RWPE2 (cell line): Measurements from ENCODE around the gene MEF2A.

ENCODE experiments used
- ATAC-seq: fragments of 200-7000 bp; cut with Tn5 transposase; 3 replicates; pipeline ENCODE4 v1.9.1; 2021; ENCODE audit warnings: low read depth
- DNase-seq: peaks from one replicate; pipeline ENCODE4 v3.0.0-alpha.2; 2020; ENCODE audit warnings: low spot score
- H3K27ac ChIP-seq: fragments of 450-650 bp; 2 replicates; pipeline ENCODE4 v1.5.1; 2017; ENCODE audit warnings: mild to moderate bottlenecking; ENCODE audit not compliant: poor library complexity, severe bottlenecking
- H3K27me3 ChIP-seq: fragments of 250-450 bp; sonication (Bioruptor Pico); 2 replicates; pipeline ENCODE4 v1.5.1; 2021; ENCODE audit warnings: mild to moderate bottlenecking, moderate library complexity; ENCODE audit not compliant: insufficient read depth, poor library complexity, severe bottlenecking
- H3K36me3 ChIP-seq: fragments of 250-450 bp; sonication (Bioruptor Pico); 2 replicates; pipeline ENCODE4 v1.5.1; 2020; ENCODE audit warnings: low read depth, mild to moderate bottlenecking, moderate library complexity
- H3K4me1 ChIP-seq: fragments of 250-450 bp; sonication (Bioruptor Pico); 2 replicates; pipeline ENCODE4 v1.5.1; 2021; ENCODE audit warnings: mild to moderate bottlenecking, moderate library complexity; ENCODE audit not compliant: insufficient read depth, poor library complexity, severe bottlenecking
- H3K4me3 ChIP-seq: fragments of 250-450 bp; sonication (Bioruptor Pico); 2 replicates; pipeline ENCODE4 v1.5.1; 2021; ENCODE audit warnings: mild to moderate bottlenecking, moderate library complexity; ENCODE audit not compliant: severe bottlenecking
- H3K9me3 ChIP-seq: fragments of 250-450 bp; sonication (Bioruptor Pico); 2 replicates; pipeline ENCODE4 v1.5.1; 2021; ENCODE audit warnings: mild to moderate bottlenecking, moderate library complexity; ENCODE audit not compliant: severe bottlenecking
- CTCF ChIP-seq: fragments of 450-650 bp; IDR thresholded peaks from one replicate; pipeline ENCODE4 v1.5.1; 2017; ENCODE audit warnings: mild to moderate bottlenecking, moderate library complexity; ENCODE audit not compliant: poor library complexity, severe bottlenecking

The MEF2A gene

GRCh38 chr15:99681990-99682389, 116.2 kb downstream of the MEF2A start:
- no peak for DNase-seq
- Histone ChIP-seq H3K27ac (peak overlapping the region; percentile 32), H3K36me3 (peaks cover 38% of the 10 kb centered on the region), H3K27me3 (no peaks in the 10 kb centered on the region), H3K9me3 (no peaks in the 10 kb centered on the region), H3K4me3 (no peak overlapping the region), H3K4me1 (peaks cover 17% of the 10 kb centered on the region)
- TF ChIP-seq CTCF, result no peak
- no peak for ATAC-seq

GRCh38 chr15:99682455-99682854, 116.7 kb downstream of the MEF2A start:
- ATAC-seq (peak; percentile 88), DNase-seq (no peak)
- peaks cover 17% of the 10 kb centered on the region for H3K4me1 ChIP-seq
- TF ChIP-seq CTCF, result no peak
- peaks cover 33% of the 10 kb centered on the region for H3K36me3 ChIP-seq
- no peak overlapping the region for H3K4me3 ChIP-seq
- H3K27me3 ChIP-seq, result no peaks in the 10 kb centered on the region
- peak overlapping the region; percentile 32 for H3K27ac ChIP-seq
- H3K9me3 ChIP-seq, result no peaks in the 10 kb centered on the region

GRCh38 chr15:99683000-99683670, 117.4 kb downstream of the MEF2A start:
- no peaks in the 10 kb centered on the region for H3K9me3 ChIP-seq
- no peaks in the 10 kb centered on the region for H3K27me3 ChIP-seq
- peak overlapping the region; percentile 32 for H3K27ac ChIP-seq
- ATAC-seq (peak; percentile 45; the same call in 2 of the 3 replicates), DNase-seq (no peak)
- no peak for TF ChIP-seq CTCF
- H3K4me1 ChIP-seq, result peaks cover 17% of the 10 kb centered on the region
- H3K36me3 ChIP-seq, result peaks cover 29% of the 10 kb centered on the region
- H3K4me3 ChIP-seq, result no peak overlapping the region

DNA sequence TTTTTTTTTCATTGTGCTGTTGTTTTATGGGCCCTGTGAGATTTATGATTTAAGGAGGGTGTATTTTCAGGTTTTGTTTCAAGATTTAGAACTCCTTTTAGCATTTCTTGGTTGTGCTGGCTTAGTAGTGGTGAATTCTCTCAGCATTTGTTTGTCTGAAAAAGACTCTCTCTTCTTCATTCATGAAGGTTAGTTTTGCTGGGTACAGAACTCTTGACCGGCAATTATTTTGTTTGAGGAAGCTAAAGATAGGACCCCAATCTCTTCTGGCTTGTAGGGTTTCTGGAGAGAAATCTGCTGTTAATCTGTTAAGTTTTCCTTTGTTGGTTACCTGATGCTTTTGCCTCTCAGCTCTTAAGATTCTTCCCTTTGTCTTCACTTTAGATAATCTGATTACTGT, 120.5 kb downstream of the MEF2A start:
- no peaks in the 10 kb centered on the region for H3K9me3 ChIP-seq
- H3K36me3 ChIP-seq, result peaks cover 34% of the 10 kb centered on the region
- no peak overlapping the region for H3K4me3 ChIP-seq
- H3K27me3 ChIP-seq, result no peaks in the 10 kb centered on the region
- no peak for TF ChIP-seq CTCF
- DNase-seq, result no peak
- H3K4me1 ChIP-seq, result peaks cover 14% of the 10 kb centered on the region
- H3K27ac ChIP-seq, result no peak overlapping the region
- no peak for ATAC-seq

- ATAC-seq, result no peak; the same call in 2 of the 3 replicates
- no peak for DNase-seq
- H3K36me3 ChIP-seq, result peaks cover 59% of the 10 kb centered on the region
- no peaks in the 10 kb centered on the region for H3K27me3 ChIP-seq
- H3K4me3 ChIP-seq, result no peak overlapping the region
- TF ChIP-seq CTCF, result no peak
- H3K4me1 ChIP-seq, result no peaks in the 10 kb centered on the region
- no peak overlapping the region for H3K27ac ChIP-seq
- H3K9me3 ChIP-seq, result no peaks in the 10 kb centered on the region
Observed at GRCh38 chr15:99692825-99693224, 127.0 kb downstream of the MEF2A start.
